HG03064 (cell line): ENCODE measurements around the gene KLHDC10.
A peak's percentile ranks its signal among the peaks of the same experiment; 100 is the strongest.
"Not testable (repeated sequence)": the region's sequence is repeated elsewhere in the genome, so short reads cannot be mapped to it uniquely, and the experiment has no call there.

Experiments used
- ATAC-seq: cut with Tn5 transposase; IDR thresholded peaks from one replicate; pipeline ENCODE4 v1.9.1; 2021; ENCODE audit warnings: low read depth; ENCODE audit not compliant: unreplicated experiment

Gene KLHDC10, protein sequence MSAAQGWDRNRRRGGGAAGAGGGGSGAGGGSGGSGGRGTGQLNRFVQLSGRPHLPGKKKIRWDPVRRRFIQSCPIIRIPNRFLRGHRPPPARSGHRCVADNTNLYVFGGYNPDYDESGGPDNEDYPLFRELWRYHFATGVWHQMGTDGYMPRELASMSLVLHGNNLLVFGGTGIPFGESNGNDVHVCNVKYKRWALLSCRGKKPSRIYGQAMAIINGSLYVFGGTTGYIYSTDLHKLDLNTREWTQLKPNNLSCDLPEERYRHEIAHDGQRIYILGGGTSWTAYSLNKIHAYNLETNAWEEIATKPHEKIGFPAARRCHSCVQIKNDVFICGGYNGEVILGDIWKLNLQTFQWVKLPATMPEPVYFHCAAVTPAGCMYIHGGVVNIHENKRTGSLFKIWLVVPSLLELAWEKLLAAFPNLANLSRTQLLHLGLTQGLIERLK

DNA sequence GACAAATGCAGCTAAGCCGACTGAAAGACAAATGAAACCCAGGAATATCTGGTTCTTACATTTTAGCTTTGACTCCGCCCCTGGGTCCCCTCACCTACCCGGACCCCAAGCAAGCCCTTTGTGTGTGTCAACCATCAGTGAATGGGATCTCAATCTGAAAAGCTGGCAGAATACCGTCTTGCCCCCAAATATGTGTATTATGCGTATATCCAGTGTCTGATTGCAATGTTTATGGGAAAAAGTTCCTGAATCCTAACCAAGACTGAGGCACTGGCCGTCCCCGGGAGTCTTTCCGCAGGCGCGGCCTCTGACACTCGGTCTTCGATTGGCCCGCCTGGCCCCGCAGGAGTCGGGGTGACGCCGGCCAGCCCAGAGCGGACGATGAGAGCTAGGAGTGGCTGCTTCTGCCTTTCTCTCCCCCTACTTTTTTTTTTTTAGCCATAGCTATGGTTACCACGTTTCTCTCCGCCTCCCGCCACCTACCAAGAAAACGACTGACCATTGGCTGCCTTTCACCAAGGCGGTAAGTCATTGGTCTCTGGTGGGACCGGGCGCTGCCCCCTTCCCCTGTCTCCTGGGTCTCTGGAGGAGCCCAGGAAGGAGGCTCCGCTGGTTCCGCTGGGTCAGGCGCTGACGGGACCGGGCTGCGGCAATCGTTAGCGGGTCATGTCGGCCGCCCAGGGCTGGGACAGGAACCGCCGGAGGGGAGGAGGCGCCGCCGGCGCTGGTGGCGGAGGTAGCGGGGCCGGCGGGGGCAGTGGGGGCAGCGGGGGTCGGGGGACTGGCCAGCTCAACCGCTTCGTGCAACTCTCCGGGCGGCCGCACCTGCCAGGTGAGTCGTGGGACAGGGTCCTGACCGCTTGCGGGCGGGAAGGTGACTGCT is at the start of gene KLHDC10:
TSS of gene KLHDC10 (plus strand) at position 557 of the 883 bp plus-strand sequence. CDS start at position 667, 110 bp downstream.
- ATAC-seq: peak; percentile 96

DNA sequence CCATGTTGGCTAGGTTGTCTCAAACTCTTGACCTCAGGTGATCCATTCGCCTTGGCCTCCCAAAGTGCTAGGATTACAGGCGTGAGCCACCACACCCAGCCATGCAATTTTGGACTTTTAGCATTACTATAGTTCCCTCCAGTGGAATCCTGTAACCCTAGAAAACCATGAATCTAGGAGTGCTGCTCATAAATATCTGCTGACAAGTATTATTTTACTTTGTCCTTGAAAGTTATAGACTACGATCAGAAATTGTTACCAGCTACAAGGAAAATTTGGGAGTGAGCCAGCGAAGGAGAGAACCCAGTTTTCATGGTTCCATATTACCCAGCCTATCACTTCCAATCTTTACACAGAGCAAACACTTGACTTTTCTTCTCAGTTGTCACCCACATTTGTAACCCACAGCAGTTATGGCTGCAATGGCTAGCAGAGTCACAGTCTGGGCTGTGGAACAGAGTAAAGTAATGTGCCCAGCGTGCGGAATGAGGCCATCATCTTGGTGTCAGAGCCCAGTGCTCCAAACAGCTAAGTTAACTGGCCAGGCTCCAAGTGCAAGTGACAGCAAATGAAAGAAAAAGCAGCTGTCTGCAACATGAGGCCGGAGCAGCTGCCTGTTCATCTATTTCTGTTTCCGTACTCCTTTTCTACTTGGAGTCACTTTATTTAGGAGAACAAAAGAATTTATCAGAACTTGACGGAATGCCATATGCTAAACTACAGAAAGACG is 49.1 kb upstream of the KLHDC10 start:
- no peak for ATAC-seq

DNA sequence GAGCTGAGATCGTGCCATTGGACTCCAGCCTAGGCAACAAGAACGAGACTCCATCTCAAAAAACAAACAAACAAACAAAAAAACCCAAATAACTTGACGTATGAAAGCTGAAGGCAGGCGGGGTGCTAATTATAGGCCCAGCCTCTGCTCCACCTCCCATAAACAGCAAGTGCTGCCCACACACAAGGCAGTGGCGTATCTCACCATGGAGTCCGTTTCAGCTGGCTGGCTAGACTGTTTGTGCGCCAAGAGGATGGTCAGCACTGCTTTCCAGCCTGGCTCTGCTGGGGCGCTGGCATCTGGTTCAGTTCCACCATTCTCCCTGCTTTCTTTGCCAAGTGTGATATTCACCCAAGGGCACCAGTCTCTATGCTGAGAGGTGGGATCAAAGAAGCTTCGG is 48.2 kb upstream of the KLHDC10 start:
- ATAC-seq: no peak

DNA sequence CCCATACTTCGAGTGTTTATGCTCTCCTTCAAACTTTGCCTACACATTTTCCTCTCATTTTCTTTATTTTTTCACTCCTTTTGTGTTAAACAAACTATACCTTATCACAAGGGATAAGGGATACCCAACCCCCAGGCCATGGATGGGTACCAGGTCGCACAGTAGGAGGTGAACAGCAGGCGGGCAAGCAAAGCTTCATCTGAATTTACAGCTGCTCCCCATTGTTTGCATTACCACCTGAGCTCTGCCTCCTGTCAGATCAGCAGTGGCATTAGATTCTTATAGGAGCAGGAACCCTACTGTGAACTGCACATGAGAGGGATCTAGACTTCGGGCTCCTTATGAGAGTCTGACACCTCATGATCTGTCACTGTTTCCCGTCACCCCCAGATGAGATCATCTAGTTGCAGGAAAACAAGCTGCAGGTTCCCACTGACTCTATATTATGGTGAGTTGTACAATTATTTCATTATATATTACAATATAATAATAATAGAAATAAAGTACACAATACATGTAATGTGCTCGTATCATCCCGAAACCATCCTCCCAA is 47.6 kb upstream of the KLHDC10 start:
- ATAC-seq: no peak

DNA sequence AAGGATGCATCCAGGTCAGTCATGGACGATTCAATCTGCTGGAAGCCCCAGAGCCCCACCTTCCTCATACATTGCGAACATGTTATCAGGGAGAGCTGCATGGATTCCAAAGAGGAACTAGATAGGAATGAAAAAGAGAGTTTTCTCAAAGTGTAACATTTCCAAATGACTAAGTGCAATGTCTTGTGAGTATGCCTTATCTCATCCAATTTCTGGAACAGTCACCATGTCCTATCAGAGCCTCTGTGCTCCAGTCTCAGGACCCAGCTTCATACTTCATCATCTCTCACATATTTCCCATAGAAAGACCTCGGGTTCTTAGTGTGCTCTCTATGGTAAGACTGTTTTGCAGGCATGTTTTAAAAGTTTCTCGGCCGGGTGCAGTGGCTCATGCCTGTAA is 45.9 kb upstream of the KLHDC10 start:
- no peak for ATAC-seq

DNA sequence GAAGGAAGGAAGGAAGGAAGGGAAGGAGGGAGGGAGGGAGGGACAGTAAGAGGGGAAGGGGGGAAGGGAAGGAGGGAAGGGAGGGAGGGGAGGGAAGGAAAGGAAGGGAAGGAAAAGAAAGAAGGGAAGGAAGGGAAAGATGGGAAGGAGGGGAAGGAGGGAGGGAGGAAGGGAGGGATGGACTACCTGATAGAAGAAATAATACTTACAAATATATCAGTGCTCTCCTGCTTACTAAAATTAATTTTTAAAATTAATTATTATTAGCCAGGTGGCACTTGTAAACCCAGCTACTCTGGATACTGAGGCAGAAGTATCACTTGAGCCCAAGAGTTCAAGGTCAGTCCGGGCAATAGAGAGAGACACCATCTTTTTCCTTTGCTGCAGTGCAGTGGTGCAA is 37.6 kb upstream of the KLHDC10 start:
- ATAC-seq: no peak

DNA sequence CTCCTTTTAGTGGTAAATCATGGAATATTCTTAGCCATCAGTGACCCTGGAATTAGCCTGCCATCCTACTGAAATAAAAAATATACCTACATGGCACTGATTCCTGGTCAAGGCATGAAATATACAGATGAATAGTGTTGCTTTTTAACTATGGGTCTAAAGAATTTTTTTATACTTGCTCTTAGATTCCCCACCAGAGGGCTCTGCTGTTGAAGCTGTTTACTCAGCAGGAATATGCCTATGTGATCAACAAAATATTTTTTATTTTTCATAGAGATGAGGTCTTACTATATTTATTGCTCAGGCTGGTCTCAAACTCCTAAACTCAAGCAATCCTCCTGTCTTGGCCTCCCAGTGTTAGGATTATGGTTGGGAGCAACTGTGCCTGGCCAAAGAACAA is 32.6 kb upstream of the KLHDC10 start:
- ATAC-seq: no peak

DNA sequence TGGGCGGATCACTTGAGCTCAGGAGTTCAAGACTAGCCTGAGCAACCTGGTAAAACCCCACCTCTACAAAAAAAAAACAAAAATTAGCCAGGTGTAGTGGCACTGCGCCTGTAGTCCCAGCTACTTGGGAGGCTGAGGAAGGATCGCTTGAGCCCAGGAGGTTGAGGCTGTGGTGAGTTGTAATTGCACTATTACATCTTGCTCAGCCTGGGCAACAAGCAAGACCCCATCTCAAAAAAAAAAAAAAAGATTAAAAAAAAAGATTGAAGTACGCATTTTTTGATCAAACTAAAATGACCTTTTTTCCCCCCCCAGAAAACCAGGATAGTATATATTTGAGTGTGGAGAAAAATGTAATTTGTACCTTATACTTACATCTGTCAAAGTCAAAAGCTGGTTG is 29.8 kb upstream of the KLHDC10 start:
- no peak for ATAC-seq

DNA sequence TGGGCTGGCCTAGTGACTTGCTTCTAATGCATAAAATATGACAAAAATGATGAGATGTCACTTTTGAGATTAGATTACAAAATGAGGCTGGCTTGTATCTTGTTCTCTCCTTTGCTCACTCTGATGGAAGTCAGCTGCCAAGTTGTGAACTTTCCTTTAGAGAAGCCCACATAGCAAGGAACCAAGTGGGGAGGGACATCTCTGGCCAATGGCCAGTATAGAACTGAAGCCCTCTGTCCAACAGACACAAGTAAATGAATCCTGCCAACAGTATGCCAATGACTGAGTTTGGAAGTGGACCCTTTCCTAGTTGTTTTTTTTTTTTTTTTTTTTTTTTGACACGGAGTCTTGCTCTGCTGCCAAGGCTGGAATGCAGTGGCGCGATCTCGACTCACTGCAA is 22.5 kb upstream of the KLHDC10 start:
- no peak for ATAC-seq

DNA sequence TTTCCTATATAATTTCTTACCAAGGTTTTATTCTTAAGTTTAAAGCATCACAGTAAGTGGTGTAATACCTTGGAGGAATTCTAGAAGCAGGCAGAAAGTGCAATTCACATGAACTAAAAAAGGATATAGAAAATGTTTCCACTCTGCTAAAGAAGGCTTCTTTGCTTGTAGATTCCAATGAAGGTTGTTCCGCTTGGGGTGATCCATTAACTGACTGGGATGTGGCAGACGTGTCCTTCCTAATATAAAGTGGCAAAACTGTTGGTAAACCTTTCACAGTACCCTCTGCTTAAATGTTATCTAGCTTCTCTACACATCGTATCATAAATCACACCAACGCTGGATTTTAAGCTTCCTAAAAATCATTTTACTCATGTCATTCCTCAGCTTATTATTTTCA is 21.4 kb upstream of the KLHDC10 start:
- no peak for ATAC-seq

DNA sequence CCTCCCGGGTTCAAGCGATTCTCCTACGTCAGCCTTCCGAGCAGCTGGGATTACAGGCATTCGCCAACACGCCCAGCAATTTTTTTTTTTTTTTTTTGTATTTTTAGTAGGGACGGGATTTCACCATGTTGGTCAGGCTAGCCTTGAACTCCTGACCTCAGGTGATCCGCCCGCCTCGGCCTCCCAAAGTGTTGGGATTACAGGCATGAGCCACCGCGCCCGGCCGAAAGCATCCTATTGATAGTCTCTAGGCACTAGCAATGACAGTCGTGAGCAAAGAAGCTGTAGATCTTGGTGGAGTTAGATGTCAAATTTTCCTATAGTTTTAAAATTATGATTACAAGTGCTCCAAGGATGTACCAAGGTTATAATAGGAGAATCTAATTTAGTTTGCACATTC is 18.1 kb upstream of the KLHDC10 start:
- ATAC-seq: not testable (repeated sequence)

DNA sequence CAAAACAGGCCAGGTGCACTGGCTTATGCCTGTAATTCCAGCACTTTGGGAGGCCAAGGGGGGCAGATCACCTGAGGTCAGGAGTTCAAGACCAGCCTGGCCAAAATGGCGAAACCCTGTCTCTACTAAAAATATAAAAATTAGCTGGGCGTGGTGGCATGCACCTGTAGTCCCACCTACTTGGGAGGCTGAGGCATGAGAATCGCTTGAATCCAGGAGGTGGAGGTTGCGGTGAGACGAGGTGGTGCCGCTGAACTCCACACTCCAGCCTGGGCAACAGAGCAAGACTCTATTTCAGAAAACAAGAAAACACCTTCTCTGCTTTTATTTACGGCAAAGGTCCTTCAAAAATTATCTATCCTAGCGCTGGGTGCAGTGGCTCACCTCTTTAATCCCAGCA is 15.1 kb upstream of the KLHDC10 start:
- not testable (repeated sequence) for ATAC-seq

DNA sequence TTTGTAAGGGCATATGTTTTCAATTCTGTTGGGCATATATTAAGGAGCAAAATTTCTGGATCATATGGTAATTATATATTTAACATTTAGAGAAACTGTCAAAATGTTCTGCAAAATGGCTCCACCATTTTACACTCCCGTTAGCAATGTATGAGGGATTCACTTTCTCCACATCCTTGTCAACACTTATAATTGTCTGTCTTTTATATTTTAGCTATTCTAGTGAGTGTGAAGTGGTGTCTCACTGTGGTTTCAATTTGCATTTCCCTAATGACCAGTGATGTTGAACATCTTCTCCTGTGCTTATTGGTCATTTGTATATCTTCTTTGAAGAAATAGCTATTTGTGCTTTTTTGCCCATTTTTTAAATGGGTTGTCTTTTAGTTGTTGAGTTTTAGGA is 8.1 kb upstream of the KLHDC10 start:
- no peak for ATAC-seq

DNA sequence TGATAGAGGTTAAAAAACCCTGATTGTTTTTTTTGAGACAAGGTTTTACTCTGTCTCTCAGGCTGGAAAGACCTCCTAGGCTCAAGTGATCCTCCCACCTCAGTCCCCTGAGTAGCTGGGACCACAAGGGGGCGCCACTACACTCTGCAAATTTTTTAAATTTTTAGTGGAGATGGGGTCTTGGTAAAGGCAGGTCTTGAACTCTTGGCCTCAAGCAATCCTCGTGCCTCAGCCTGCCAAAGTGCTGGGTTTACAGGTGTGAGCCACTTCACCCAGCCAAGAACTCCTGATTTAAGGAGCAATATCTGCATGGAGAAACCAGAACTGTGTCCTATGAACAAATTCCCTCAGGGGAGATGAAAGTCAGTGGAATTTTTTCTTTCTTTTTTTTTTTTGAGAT is 7.3 kb upstream of the KLHDC10 start:
- ATAC-seq: no peak

DNA sequence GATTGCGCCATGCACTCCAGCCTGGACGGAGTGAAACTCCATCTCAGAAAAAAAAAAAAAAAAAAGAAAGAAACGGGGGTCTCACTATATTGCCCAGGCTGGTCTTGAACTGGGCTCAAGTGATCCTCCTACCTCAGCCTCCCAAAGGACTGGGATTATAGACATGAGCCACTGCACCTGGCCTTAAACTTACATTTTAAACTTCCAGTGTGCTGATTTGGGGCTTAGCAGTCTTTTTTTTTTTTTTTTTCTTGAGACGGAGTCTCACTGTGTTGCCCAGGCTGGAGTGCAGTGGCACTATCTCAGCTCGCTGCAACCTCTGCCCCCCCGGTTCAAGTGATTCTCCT is 5.8 kb upstream of the KLHDC10 start:
- not testable (repeated sequence) for ATAC-seq

DNA sequence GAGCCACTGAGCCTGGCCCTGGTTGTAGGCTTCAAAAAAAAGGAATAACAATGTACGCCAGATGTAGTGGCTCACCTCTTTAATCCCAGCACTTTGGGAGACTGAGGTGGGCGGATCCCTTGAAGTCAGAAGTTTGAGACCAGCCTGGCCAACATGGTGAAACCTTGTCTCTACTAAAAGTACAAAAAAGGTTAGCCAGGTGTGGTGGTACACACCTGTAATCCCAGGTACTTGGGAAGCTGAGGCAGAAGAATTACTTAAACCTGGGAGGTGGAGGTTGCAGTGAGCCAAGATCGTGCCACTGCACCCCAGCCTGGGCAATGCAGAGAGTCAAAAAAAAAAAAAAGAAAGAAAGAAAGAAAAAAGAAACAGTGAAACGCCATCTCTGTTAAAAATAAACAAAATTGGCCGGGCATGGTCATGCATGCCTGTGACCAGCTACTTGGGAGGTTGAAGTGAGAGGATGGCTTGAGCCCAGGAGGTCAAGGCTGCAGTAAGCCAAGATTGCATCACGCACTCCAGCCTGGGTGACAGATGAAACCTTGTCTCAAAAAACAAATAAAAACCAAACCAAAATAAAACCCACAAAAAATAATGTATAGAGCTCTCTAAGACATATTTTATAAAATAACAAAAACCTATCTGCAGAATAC is 4.7 kb upstream of the KLHDC10 start:
- no peak for ATAC-seq

DNA sequence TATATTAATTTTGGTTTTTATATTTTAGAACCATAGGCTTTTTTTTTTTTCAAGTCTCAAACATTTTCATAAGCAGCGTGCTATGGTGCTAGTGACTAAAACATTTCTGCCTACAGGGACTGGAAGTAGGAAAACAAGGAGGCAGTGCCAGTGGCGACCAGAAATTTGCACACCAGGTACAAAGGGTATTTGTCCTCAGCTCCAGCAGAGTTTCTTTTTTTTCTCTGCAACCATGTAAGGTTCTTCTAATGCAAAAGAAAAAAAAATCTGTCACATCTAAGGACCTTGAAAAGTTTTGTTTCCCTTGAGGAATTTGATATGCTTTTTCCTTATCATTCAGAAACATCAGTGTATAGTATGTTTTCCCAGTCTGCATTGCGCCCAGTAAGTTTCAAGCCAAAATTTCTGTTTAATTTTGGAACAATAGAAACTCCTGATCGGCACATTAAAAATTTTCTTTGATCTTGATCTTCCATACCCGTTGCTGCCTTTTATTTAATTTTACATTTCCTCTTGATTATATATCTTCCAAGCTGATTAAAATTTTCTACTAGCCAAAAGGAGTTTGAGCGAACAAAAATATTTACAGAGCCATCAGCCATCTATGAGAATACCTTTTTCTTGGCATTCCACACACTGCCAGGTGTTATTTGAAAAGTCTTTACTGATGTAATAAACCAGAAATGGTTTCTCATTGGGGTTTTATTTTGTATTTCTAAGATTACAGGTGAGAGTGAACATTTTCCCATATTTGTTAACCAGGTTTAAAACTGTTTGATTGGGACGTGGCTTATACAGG is 956 bp upstream of the KLHDC10 start:
- no peak for ATAC-seq

DNA sequence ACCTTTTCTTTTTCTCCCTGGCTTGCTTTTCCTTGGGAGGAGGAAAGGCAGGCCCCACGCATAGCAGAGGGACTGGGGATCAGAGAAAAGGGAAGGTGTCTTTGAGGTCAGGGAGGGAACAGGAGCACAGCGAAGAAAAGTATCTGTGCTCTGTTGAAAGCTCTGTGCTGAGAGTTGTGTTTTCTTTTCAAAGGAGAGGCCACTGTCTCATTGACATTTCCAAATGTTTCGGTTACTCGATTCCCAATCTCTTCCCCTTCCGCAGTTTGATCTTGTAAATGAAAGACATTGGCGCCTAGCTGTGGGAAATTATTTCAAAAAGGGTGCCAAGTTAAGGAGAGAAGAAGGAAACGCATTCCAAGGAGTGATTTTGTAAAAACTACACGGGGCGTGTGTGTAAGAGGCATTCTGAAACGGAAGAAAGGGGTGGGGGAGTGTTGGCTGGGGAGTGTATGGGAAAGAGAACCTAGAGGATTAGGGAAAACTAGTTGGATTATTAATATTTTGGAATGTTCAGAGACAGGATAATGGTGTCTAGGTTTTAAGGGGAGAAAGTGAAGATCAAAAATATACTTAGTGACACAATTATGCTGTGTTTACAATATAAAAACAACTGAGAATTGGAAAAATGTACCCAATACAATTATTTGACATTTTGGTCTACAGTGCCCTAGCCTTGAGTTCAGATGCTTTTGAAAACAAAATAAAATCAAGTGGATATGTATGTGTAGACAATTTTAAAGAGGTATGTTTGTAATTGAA is 708 bp downstream of the KLHDC10 start:
- ATAC-seq: peak; percentile 2
